Measurements from ENCODE around the gene NAV3.

GRCh38 chr12:77795699-77796098 lies 35.0 kb upstream of the NAV3 start:
- TF ChIP-seq EP300 (IDR thresholded peaks at IDR 0.05), result no peak
- no peak for TF ChIP-seq CTCF (IDR thresholded peaks at IDR 0.05)
- no peak for TF ChIP-seq POLR2A (IDR thresholded peaks at IDR 0.05)
